Hepatocyte (in vitro differentiated cells): ENCODE results near the gene GRPR. TPM values are rescaled to one million over a fixed set of nuclear protein-coding genes. Genes with fewer than 3 reads are reported as not detected.

ENCODE experiments used
- DNase-seq: peaks from one replicate; pipeline ENCODE4 v3.0.0-alpha.2; 2016; ENCODE audit warnings: low spot score
- H2AFZ ChIP-seq: fragments of 200-600 bp; sonication (generic); 2 replicates; pipeline ENCODE4 v1.6.0; 2016; ENCODE audit warnings: antibody characterized with exemption, mild to moderate bottlenecking
- H3K27ac ChIP-seq: fragments of 200-600 bp; sonication (generic); 2 replicates; pipeline ENCODE4 v1.5.1; 2016; ENCODE audit warnings: mild to moderate bottlenecking
- H3K27me3 ChIP-seq: fragments of 200-600 bp; sonication (generic); 2 replicates; pipeline ENCODE4 v1.6.1; 2016
- H3K36me3 ChIP-seq: fragments of 200-600 bp; sonication (generic); replicated peaks from 2 replicates; pipeline ENCODE4 v1.5.1; 2016; ENCODE audit warnings: low read depth; ENCODE audit not compliant: insufficient read depth
- H3K4me1 ChIP-seq: fragments of 200-600 bp; sonication (generic); 2 replicates; pipeline ENCODE4 v1.5.1; 2016; ENCODE audit warnings: mild to moderate bottlenecking, moderate library complexity; ENCODE audit not compliant: insufficient read depth
- H3K4me2 ChIP-seq: fragments of 200-600 bp; sonication (generic); 2 replicates; pipeline ENCODE4 v1.6.0; 2016
- H3K4me3 ChIP-seq: fragments of 200-600 bp; sonication (generic); 2 replicates; pipeline ENCODE4 v1.5.1; 2016; ENCODE audit warnings: mild to moderate bottlenecking
- H3K79me2 ChIP-seq: fragments of 200-600 bp; sonication (generic); 2 replicates; pipeline ENCODE4 v1.6.0; 2017; ENCODE audit warnings: mild to moderate bottlenecking
- H3K9me2 ChIP-seq: fragments of 200-600 bp; sonication (generic); replicated peaks from 2 replicates; pipeline ENCODE4 v1.6.0; 2017; ENCODE audit warnings: mild to moderate bottlenecking; ENCODE audit not compliant: insufficient read depth
- H3K9me3 ChIP-seq: fragments of 200-600 bp; sonication (generic); 2 replicates; pipeline ENCODE4 v1.5.1; 2016; ENCODE audit warnings: low read depth, mild to moderate bottlenecking
- H4K20me1 ChIP-seq: fragments of 200-600 bp; sonication (generic); 2 replicates; pipeline ENCODE4 v1.6.0; 2016; ENCODE audit warnings: mild to moderate bottlenecking; ENCODE audit not compliant: insufficient read depth, poor library complexity, severe bottlenecking
- EZH2 ChIP-seq: fragments of 200-600 bp; sonication (generic); IDR thresholded peaks from 2 replicates; pipeline ENCODE4 v1.6.1; 2016; ENCODE audit warnings: antibody characterized with exemption, mild to moderate bottlenecking, borderline replicate concordance
- EZH2phosphoT487 ChIP-seq: fragments of 200-600 bp; sonication (generic); IDR thresholded peaks from one replicate; pipeline ENCODE4 v1.6.1; 2018; ENCODE audit warnings: antibody characterized with exemption, mild to moderate bottlenecking, low read depth, moderate library complexity; ENCODE audit not compliant: unreplicated experiment, severe bottlenecking
- WGBS: methylation state at CpG from one replicate; pipeline ENCODE4 v1.1.6; 2016; ENCODE audit warnings: low lambda C conversion rate; ENCODE audit errors: missing lambda C conversion rate; 5-methylcytosine and 5-hydroxymethylcytosine counted together
- polyA plus RNA-seq: library from polyadenylated mRNA; unstranded; fragments of >200 nt; fragmentation: Nextera tagmentation; extraction: Ambion mirVana; gene quantifications from 2 replicates; pipeline ENCODE4 v1.2.1, GENCODE V29; 2016
- total RNA-seq: library from RNA; depleted of rRNA; stranded (reverse); fragments of >200 nt; gene quantifications from 2 replicates; pipeline ENCODE4 v1.2.3, GENCODE V29; 2014
- TF ChIP-seq, protein P1 (sequence below): fragments of 200-600 bp; sonication (generic); IDR thresholded peaks from 2 replicates; pipeline ENCODE4 v1.5.1; 2016; ENCODE audit warnings: antibody characterized with exemption, mild to moderate bottlenecking; ENCODE audit not compliant: poor library complexity

GRPR gene
- total and polyA plus RNA-seq, 2 experiments from 2014 or later, result 3.7 to 3.8 TPM

DNA sequence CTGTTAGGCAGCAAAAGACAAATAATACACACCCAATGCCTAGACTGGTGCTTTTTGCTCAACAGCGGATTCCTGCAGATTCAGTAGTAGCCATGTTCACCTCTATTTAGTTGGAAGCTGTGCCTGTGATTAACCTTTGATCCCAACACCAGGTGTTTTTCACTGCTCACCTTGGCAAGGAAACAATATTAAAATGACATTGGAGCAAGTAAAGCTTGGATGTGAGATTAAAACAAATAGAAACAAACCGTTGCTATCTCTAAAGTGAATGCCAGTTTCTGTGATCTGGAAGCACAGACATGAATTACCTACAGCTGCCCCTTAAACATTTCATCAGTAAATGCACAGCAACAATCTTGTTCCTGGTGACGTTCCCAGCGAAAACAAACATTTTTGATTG, 79.6 kb downstream of the GRPR start:
- TF ChIP-seq EZH2phosphoT487 (no peak), EZH2 (no peak)
- TF ChIP-seq, protein P1, sequence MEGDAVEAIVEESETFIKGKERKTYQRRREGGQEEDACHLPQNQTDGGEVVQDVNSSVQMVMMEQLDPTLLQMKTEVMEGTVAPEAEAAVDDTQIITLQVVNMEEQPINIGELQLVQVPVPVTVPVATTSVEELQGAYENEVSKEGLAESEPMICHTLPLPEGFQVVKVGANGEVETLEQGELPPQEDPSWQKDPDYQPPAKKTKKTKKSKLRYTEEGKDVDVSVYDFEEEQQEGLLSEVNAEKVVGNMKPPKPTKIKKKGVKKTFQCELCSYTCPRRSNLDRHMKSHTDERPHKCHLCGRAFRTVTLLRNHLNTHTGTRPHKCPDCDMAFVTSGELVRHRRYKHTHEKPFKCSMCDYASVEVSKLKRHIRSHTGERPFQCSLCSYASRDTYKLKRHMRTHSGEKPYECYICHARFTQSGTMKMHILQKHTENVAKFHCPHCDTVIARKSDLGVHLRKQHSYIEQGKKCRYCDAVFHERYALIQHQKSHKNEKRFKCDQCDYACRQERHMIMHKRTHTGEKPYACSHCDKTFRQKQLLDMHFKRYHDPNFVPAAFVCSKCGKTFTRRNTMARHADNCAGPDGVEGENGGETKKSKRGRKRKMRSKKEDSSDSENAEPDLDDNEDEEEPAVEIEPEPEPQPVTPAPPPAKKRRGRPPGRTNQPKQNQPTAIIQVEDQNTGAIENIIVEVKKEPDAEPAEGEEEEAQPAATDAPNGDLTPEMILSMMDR, result no peak
- Histone ChIP-seq H3K36me3 (no peaks in the 10 kb centered on the region), H4K20me1 (no peaks in the 10 kb centered on the region), H3K4me2 (no peak overlapping the region), H3K27ac (no peak overlapping the region), H3K4me1 (no peaks in the 10 kb centered on the region), H2AFZ (no peak overlapping the region), H3K4me3 (no peak overlapping the region), H3K79me2 (no peaks in the 10 kb centered on the region), H3K27me3 (no peaks in the 10 kb centered on the region), H3K9me3 (no peaks in the 10 kb centered on the region), H3K9me2 (no peaks in the 10 kb centered on the region)
- DNase-seq, result no peak
- 65% methylated on average over 4 of the region's 4 CpGs for WGBS

Other genes with a start within 250 kb of the GRPR start
- 0.20 TPM in 1 of 2 replicates, not detected in the other for gene MAGEB17, start 43.9 kb downstream of the GRPR start, total RNA-seq
- gene MAGEB17, start 43.9 kb downstream of the GRPR start, polyA plus RNA-seq, result 0.29 TPM in 1 of 2 replicates, not detected in the other